ENCODE data around the gene CHST15.

CHST15 gene

GRCh38 chr10:124079864-124080263 is 13.5 kb downstream of the CHST15 start:
- DNase-seq, result no peak

GRCh38 chr10:124078714-124079113 is 14.7 kb downstream of the CHST15 start:
- no peak for DNase-seq

- DNase-seq, result no peak
Measured at GRCh38 chr10:124078028-124078427, 15.4 kb downstream of the CHST15 start.

DNA sequence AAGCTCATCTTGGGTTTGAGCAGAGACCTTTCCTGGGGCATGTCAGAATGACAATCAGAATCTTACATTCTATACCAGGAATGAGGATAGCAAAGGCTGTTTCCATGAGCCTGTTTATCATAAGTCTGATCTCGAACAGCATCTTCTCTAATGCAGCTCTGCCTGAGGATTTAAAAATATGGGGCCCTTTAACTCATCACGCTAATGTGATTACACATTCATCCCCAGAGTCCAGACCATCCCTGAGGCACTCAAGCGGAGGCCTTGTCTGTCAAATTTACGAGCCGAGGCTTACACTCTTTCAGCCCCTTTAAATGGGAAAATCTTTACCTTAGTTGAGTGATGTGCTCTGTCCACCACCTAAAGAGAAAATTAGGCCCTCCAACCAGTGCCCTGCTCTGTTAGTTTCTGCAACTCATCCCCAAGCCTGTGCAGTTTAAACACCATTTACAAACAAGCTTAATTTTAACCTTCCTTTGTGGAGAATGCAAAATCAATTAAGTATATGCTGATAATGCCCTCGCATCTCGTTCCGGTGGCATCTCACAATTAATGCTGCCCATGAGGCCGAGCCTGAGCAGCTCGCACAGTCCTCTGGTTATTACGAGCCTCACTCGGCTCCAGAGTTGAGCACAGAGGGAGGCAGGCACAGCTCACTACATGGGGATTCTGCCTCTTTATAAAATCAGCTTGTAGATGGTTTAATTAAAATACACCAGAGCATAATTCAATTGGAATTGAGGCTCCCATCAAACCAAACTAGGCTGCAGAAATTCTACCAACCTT is 16.0 kb downstream of the CHST15 start:
- DNase-seq, result no peak

GRCh38 chr10:124076148-124076733 is 17.2 kb downstream of the CHST15 start:
- no peak for DNase-seq

DNA sequence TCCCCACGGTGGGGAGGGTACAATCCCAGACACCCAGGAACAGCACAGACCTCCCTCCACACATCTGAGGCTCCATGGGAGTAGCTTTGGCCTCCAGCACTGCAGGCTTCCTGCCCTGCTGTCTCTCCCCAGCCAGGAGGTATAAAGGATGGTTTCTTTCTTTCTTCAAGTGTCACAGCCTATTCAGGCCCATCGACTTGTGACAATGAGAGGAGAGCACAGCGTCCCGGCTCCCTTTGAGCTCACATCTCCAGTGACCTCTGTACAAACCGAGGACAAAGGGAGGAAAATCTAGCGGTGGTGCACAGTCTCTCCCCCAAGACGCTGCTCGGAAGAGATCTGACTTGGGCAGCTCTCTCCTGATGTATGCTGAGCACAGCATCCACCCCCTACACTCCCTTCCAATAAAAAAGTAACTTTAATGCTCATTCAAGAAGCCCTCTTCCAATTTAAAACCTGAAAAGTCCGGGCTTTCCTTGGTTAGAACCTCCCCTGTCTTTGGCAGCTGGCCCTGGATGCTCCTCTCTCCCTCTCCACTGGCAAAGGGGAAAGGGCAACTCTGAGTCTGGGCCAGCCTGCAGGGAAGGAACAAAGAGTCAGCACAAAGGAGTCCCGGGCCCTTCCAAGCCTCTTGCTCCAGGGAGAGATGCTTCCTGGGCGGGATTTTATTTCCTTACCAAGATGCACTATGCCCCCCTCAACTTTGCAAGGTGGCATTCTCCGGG is 18.0 kb downstream of the CHST15 start:
- DNase-seq, result no peak

DNA sequence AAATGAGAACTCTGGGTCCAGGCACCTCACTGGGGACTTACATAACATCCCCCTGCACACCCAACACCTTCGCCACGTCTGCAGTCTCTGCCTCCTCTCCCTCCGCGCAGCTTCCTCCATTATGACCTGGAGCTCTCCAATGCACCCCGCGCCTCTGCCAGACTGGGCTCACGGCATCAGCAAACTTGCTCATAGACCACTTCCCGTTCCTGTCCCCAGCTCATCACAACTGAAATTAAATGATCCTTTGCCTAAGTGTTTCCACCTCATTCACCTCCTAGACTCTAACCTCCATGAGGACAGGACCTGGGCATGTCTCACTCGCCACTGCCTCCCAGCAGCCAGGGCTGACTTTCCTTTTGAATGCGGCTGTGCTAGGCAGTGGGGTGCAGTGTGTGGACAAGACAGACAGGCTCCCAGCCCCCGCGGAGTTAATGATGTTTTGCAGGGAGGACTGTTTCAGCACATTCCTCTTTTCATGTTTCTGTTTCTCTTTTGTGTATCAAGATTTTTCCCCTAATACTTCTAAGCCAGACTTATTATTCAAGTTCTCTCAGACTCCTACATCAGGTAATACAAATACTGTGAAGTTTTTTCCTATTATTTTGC is 18.8 kb downstream of the CHST15 start:
- no peak for DNase-seq

- no peak for DNase-seq
Measured at GRCh38 chr10:124073978-124074377, 19.4 kb downstream of the CHST15 start.

DNA sequence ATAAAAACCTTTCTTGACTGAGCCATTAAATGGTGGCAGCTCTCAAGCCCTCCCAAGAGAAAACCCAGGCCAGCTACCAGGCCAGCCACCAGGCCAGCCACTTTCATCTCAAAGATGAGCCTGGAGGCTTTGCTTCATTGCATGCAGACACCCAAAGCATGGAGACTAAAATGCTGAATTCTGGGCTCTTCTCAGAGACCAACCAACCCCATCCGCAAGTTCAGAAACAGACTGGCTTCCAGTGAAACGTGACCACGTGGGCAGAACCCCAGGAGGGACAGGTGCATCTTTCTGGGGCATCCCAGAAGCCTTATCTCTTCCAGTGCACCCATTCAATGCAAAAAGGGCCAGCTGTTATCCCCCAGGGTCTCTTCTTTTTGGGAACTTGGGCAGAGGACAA is 20.9 kb downstream of the CHST15 start:
- DNase-seq, result no peak

GRCh38 chr10:124072106-124072505 is 21.3 kb downstream of the CHST15 start:
- DNase-seq, result no peak

DNA sequence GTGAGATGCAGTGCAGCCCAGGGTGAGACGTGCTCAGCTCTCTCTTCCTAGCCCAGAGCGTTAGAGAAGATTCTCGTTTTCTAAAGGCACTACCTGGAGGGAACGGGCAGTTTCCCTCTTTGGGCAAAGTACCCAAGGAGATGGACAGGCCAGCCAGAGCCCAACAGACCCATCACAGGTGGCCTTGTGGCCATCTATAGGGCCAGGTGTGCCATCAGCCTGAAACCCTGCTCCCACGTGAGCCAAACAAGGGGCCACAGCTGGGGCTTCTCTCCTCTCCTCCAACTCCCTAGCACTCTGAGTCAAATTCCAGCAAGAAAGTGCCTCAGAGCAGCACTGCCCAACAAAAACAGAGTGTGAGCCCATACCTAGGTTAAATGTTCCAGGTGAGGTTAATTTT is 22.3 kb downstream of the CHST15 start:
- no peak for DNase-seq

- DNase-seq, result no peak
Measured at GRCh38 chr10:124070666-124071065, 22.7 kb downstream of the CHST15 start.

DNA sequence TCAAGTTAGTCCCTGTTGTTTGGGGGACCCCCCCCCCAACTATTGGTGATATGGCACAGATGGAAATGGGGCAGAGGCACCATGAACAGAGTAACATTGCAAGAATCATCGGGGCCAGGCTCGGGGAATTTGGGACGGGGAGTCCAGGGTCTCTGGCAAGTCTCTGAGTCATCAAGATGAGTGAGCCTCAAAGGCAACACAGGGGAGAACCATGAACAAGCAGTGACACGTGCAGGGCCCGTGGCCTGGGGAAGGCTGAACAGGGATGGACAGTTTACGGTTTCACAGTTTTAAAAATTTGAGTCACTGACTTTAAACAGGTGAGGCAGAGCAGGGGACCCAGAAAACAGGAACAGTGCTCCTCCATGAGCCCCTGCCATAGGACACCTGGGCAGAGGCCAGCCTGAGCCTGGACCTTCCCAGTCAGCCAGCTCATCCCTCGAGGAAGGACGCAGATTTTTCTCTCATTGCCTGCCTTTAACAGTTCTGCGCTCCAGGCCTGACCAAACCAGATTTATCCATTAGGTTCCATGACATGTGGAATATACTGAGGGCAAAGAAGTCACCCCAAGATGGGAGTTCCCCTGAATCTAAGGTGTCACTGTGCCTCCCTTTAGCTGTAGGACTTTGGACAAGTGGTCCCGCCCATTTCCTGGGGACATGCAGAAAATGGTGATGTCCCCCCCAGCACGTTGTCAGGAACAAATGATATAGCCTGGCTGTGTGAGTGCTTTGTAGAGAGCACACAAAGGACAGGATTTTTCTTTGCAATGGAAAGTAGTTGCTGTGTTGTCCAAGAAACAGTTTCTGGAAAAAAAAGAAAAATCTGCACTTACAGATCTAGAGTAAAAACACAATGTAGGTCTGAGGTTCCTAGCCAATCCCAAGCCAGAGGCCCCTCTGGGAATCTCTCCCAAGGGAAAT is 23.8 kb downstream of the CHST15 start:
- DNase-seq, result no peak

GRCh38 chr10:124068929-124069328 is 24.5 kb downstream of the CHST15 start:
- DNase-seq, result no peak

DNA sequence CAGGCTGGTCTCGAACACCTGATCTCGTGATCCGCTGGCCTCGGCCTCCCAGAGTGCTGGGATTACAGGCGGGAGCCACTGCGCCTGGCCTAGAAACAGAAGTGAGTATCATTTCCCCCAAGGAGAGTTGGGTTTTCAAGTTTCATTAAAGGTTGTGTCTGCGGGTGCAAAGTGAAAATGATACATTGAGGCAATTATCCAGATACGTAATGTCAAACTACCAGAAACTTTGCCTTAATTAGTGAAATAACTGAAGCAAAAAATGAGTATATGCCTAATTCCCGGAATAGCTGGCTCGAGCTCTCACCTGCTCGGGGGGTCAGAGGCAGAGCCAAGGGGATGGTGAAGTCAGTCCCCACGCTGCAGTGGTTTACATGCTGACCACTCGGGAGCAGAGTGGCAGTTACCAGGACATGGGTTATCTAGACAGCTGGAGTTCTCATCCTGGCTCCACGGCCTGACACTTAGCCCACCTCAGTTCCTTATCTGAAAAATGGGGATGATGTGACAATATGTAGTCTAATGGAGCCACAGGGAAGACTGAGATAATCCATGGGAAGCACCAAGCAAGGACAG is 25.5 kb downstream of the CHST15 start:
- DNase-seq, result no peak

GRCh38 chr10:124066781-124067714 is 26.4 kb downstream of the CHST15 start:
- DNase-seq, result no peak

- DNase-seq, result no peak
Measured at GRCh38 chr10:124066126-124066700, 27.2 kb downstream of the CHST15 start.

GRCh38 chr10:124065382-124066125 is 27.8 kb downstream of the CHST15 start:
- no peak for DNase-seq

GRCh38 chr10:124064676-124065075 is 28.7 kb downstream of the CHST15 start:
- DNase-seq, result no peak
